RWPE1 (cell line): Measurements from ENCODE around the gene TRAFD1.

Experiments
- CTCF ChIA-PET: fragments of 350-600 bp; sonication (Branson Sonifier 250); formaldehyde crosslinking; extraction: SDS; loops from one replicate; lab custom pipeline; 2021; lab: Yijun Ruan, JAX
- POLR2A ChIA-PET: fragments of 400-600 bp; formaldehyde crosslinking; extraction: SDS; loops from one replicate; lab custom pipeline; 2020; ENCODE audit warnings: antibody characterized with exemption; ENCODE audit not compliant: low non-redundant PET; lab: Yijun Ruan, JAX
- DNase-seq: peaks from one replicate; pipeline ENCODE4 v3.0.0; 2012; ENCODE audit warnings: low spot score
- H3K27ac ChIP-seq: fragments of 450-650 bp; 2 replicates; pipeline ENCODE4 v1.5.1; 2017
- TF ChIP-seq, protein P1 (sequence below): fragments of 450-650 bp; conservative IDR thresholded peaks from 2 replicates; pipeline ENCODE4 v1.5.1; 2017; ENCODE audit warnings: low read depth, mild to moderate bottlenecking

The TRAFD1 gene

DNA sequence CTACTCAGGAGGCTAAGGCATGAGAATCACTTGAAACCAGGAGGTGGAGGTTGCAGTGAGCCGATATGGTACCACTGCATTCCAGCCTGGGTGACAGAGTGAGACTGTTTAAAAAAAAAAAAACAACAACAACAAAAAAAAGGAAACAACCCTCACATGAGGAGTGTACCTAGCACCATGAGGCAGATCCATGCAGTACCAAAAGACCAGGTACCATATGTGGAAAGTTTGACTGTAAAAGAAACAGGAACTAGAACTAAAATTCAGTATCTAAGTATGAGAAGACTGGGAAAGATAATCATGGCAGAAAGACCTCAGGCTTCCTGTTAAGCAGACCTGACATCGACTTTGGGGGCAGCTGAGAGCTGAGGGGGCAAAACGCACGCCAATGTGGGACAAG lies 55.1 kb downstream of the TRAFD1 start:
- no peak for DNase-seq
- ChIA-PET POLR2A (no interaction called here), CTCF (interaction anchor here (0.6 kb wide), 2 partner anchors 208 to 293 kb away, joined by 3 to 4 read pairs; no protein-coding TSS in a partner anchor)
- no peak overlapping the region for H3K27ac ChIP-seq
- TF ChIP-seq, protein P1, sequence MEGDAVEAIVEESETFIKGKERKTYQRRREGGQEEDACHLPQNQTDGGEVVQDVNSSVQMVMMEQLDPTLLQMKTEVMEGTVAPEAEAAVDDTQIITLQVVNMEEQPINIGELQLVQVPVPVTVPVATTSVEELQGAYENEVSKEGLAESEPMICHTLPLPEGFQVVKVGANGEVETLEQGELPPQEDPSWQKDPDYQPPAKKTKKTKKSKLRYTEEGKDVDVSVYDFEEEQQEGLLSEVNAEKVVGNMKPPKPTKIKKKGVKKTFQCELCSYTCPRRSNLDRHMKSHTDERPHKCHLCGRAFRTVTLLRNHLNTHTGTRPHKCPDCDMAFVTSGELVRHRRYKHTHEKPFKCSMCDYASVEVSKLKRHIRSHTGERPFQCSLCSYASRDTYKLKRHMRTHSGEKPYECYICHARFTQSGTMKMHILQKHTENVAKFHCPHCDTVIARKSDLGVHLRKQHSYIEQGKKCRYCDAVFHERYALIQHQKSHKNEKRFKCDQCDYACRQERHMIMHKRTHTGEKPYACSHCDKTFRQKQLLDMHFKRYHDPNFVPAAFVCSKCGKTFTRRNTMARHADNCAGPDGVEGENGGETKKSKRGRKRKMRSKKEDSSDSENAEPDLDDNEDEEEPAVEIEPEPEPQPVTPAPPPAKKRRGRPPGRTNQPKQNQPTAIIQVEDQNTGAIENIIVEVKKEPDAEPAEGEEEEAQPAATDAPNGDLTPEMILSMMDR, result no peak

DNA sequence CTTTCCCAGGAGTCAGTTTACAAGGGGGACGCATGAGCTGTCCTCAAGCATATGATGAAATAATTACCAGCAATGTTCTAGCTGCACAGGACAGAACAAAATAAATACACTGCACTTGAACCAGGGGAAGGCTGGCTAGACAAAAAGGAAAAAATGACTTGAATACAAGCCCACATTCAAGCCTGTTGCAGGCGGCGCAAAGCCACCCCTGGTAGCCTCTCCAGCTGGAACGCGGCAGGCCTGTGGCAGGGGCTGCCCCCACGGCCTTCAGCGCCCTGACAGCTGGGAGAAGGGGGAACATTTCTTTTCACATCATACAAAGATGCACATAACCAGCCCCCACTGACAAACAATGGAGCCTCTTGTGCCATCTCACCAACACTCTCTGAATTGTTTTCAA lies 57.1 kb downstream of the TRAFD1 start:
- DNase-seq, result no peak
- ChIA-PET POLR2A (interaction anchor here (0.7 kb wide), 1 partner anchor 196 kb away, joined by 3 read pairs; no protein-coding TSS in a partner anchor), CTCF (interaction anchor here (0.6 kb wide), 1 partner anchor 13 kb away, joined by 4 read pairs; no protein-coding TSS in a partner anchor)
- no peak overlapping the region for H3K27ac ChIP-seq
- TF ChIP-seq, protein P1, result no peak

DNA sequence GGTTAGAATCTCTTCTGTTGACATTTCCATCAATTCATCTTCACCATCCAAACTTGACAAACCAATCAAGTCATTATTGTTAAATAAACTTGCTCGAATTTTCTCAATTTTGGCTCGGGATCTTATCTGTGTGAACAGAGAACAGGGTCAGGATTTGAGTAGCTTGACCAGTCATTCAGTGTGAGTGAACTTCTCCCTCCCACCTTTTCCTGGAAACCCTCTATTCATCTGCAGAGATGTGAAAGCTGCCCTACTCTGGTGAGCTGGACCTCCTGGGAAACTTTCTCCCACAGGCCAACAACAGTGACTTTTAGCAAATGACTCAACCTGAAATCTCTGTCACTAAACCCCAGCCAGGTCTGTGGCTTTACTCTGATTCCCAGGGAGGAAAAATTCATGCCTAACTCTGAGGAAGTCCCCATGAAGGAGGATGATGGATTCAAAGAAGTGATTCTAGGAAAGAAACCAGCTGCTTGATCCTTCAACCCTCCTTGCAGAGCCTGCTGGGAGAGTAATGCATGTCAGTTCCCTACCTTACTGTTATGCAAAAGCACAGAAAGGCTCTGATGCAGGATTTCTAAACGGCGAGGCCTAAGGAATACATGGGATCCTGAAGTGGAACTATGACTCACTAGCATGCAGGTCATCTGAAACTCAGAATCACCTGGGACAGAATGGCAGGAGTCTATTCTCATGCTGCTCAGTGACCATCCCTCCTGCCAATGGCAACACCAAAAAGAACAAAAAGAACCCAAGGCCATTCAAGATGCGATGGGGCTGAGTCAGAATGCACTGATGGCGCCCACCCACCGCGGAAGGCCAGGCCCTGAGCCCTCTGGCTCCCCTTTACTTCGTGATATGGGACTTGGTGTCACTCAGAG lies 58.0 kb downstream of the TRAFD1 start:
- DNase-seq, result no peak
- ChIA-PET CTCF (no interaction called here), POLR2A (interaction anchor here (0.7 kb wide), 1 partner anchor 195 kb away, joined by 3 read pairs; no protein-coding TSS in a partner anchor)
- TF ChIP-seq, protein P1, result no peak
- no peak overlapping the region for H3K27ac ChIP-seq

DNA sequence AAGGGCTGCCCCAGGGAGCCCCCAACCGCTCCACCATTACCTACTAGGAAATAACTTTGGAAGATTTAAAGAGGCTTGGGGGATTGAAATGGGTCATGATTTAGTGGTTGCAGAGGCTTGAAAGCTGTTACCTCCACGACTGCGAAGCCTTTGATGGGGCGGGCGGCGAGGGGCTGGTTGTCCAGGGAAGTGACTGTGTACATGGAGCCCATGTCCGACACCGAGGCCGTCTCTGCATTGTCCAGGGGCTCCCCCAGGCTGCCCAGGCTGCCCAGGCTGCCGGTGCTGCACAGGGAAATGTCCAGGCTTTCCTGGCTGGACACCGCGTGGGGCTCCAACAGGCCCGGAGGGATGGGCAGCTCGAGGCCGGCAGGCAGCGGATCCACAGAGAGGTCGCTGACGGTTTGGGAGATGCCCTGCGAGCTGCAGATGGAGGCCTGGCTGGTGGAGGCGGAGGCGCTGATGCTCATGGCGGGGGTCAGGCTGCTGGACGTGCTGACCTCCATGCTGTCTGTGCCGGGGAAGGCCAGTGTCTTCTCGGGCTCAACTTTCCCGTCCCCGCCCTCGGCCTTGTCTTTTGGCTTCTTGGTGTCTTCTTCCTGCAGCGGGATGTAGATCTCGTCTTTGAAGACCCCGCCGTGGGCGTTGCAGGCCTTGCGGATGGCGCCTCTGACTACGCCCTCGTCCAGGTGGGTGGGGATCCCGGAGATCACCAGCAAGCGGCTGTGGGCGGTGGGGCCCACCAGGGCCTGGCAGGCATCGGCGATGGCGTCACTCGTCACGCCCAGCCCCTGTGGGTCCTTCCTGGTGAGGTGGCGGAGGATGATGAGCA lies 58.9 kb downstream of the TRAFD1 start:
- CTCF ChIA-PET, result no interaction called here
- POLR2A ChIA-PET, result no interaction called here
- no peak overlapping the region for H3K27ac ChIP-seq
- no peak for DNase-seq
- TF ChIP-seq, protein P1, result no peak

DNA sequence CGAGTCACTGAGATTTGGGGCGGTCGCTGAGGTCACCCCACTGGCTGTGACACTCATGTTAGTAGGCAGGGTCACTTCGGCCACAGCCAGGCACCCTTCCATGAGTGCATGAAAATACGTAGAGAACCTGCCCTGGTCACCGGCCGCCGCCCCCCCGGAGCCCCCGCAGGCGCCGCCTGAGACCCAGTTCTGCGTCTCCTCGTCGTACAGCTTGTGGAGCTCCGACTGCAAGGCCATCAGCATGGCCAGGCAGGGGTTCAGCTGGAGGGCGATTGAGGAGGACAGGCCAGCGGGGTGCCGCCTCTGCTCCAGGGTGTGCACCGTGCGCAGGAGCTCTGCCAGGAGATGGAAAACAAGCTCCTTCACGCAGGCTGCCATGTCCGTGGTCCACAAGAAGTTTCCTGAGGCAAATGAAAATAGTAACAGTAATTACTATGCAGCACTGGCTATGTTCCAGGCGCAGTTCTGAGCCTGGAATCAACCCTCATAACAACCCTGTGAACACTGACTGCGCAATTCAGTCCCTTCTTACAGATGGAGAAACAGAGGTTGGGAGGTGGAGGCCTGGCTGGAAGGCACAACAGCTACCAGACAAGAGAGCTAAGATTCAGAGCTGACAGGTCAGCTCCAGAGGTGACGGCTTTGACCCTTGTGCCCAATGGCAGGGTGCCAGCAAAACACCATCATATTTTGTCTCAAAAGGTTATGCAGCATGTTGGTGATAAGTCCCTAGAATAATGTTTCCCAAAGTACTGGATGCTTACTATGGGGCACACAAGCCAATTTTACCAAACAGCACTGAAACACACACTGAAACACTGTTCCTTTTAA lies 59.9 kb downstream of the TRAFD1 start:
- POLR2A ChIA-PET, result no interaction called here
- TF ChIP-seq, protein P1, result no peak
- no peak for DNase-seq

More for the DNA sequence above, 59.9 kb downstream of the TRAFD1 start:
- no peak overlapping the region for H3K27ac ChIP-seq
- CTCF ChIA-PET, result interaction anchor here (0.8 kb wide), 1 partner anchor 13 kb away, joined by 4 read pairs; no protein-coding TSS in a partner anchor
